Tibial artery (tissue), 4 donors: Measurements from ENCODE around the gene ATF7IP2.

Experiments
- DNase-seq, 2 donors: peaks; one replicate each; pipeline ENCODE4 v3.0.0-alpha.2; 2019
- H3K27ac ChIP-seq, 2 donors: fragments of 200-600 bp; sonication (generic) in 1 of 2; 1 replicate in 1 of 2; 2 replicates in 1 of 2; pipeline ENCODE4 v1.5.1; 2018 to 2019; ENCODE audit warnings: mild to moderate bottlenecking in 1 of 2
- H3K27me3 ChIP-seq, 2 donors: fragments of 200-600 bp; sonication (generic) in 1 of 2; one replicate each; pipeline versions ENCODE4 v1.5.1 to v1.6.0; 2016 to 2019
- H3K36me3 ChIP-seq, 3 donors: fragments of 200-600 bp; sonication (generic) in 2 of 3; one replicate each; pipeline ENCODE4 v1.5.1; 2016 to 2019; ENCODE audit warnings: mild to moderate bottlenecking in 2 of 3
- H3K4me1 ChIP-seq, 4 donors: fragments of 200-600 bp; sonication (generic) in 2 of 4; 1 replicate in 3 of 4; 2 replicates in 1 of 4; pipeline ENCODE4 v1.5.1; 2016 to 2019
- H3K4me3 ChIP-seq, 2 donors: fragments of 200-600 bp; sonication (generic) in 1 of 2; 1 replicate in 1 of 2; 2 replicates in 1 of 2; pipeline ENCODE4 v1.5.1; 2018 to 2019; ENCODE audit warnings: mild to moderate bottlenecking in 2 of 2
- H3K9me3 ChIP-seq, 3 donors: fragments of 200-600 bp; sonication (generic) in 1 of 3; one replicate each; pipeline ENCODE4 v1.5.1; 2016 to 2019
- CTCF ChIP-seq, 2 experiments: fragments of 200-600 bp in 1 of 2; fragments of 450-650 bp in 1 of 2; IDR thresholded peaks; one replicate each; pipeline ENCODE4 v1.5.1; 2017 to 2019; ENCODE audit warnings: antibody characterized with exemption in 2 of 2, mild to moderate bottlenecking in 1 of 2, moderate library complexity in 1 of 2
- intact Hi-C: fragments of 100-400 bp; cut with DNase I; formaldehyde crosslinking; loops from one replicate; pipeline ENCODE4 v1.15.0; 2023; ENCODE audit warnings: low total_unique reads

ATF7IP2 gene

DNA sequence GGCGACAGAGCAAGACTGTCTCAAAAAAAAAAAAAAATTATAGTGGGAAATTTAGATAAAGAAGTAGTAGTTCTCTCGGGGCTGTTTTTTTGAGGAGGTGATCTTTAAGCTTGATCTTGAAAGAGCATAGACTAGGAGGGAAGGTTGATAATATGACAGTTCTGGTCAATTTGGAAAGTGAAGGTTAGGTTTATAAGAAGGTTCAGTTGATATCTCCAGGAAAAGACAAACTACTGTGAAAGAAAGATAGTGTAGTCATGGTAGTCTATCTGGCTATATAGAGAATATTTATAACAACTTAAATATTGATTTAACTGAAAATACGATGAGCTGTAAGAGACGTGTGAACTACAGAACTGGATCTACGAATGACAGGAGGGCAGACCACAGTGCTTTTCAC is 3.1 kb downstream of the ATF7IP2 start:
- intact Hi-C loops = no loop called here
- H3K27me3 ChIP-seq = no peaks in the 10 kb centered on the region
- no peak overlapping the region for H3K27ac ChIP-seq
- peaks cover 0 to 8% (median 0%) of the 10 kb centered on the region in 4 donors for H3K4me1 ChIP-seq
- H3K4me3 ChIP-seq = no peak overlapping the region
- no peaks in the 10 kb centered on the region for H3K36me3 ChIP-seq
- no peak for DNase-seq
- no peak for TF ChIP-seq CTCF (IDR thresholded peaks at IDR 0.05)
- H3K9me3 ChIP-seq = no peaks in the 10 kb centered on the region

- no peaks in the 10 kb centered on the region for H3K27me3 ChIP-seq
- DNase-seq = no peak
- no peaks in the 10 kb centered on the region for H3K9me3 ChIP-seq
- H3K4me1 ChIP-seq = peaks cover 0 to 8% (median 0%) of the 10 kb centered on the region in 4 donors
- no peak for TF ChIP-seq CTCF (IDR thresholded peaks at IDR 0.05)
- H3K27ac ChIP-seq = no peak overlapping the region
- no peaks in the 10 kb centered on the region for H3K36me3 ChIP-seq
- no peak overlapping the region for H3K4me3 ChIP-seq
- intact Hi-C loops = no loop called here
These were observed 4.5 kb downstream of the ATF7IP2 start for GRCh38 chr16:10390330-10390729.

DNA sequence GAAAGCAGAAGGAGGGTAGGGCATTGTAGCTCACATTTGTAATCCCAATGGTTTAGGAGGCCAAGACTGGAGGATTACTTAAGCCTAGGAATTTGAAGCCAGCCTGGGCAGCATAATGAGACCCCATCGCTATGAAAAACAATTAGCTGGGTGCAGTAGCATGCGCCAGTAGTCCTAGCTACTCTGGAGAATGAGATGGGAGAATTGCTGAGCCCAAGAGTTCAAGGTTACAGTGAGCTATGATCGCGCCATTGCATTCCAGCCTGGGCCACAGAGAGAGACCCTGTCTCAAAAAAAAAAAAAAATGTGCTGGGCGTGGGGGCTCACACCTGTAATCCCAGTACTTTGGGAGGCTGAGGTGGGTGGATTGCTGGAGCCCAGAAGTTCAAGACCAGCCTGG is 5.0 kb downstream of the ATF7IP2 start:
- Histone ChIP-seq H3K27ac (no peak overlapping the region), H3K36me3 (no peaks in the 10 kb centered on the region), H3K9me3 (no peaks in the 10 kb centered on the region), H3K4me3 (no peak overlapping the region), H3K27me3 (no peaks in the 10 kb centered on the region), H3K4me1 (peaks cover 0 to 8% (median 0%) of the 10 kb centered on the region in 4 donors)
- intact Hi-C loops = no loop called here
- DNase-seq = no peak
- TF ChIP-seq CTCF (IDR thresholded peaks at IDR 0.05) = no peak

DNA sequence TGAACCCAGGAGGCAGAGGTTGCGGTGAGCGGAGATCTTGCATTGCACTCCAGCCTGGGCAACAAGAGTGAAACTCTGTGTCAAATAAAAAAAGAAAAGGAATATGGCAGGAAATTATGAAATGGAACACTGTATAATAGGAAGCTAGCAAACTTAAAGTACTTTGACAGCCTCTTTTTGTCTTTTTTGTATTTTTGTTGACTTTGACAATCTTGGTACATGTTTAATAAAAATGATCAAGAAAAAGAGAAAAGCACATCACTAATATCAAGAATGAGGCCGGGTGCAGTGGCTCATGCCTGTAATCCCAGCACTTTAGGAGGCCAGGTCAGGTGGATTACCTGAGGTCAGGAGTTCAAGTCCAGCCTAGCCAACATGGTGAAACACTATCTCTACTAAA is 5.5 kb downstream of the ATF7IP2 start:
- no peak overlapping the region for H3K27ac ChIP-seq
- DNase-seq = no peak
- TF ChIP-seq CTCF (IDR thresholded peaks at IDR 0.05) = no peak
- H3K9me3 ChIP-seq = peaks cover 0 to under 1% (median 0%) of the 10 kb centered on the region in 3 donors
- no peaks in the 10 kb centered on the region for H3K27me3 ChIP-seq
- intact Hi-C loops = no loop called here
- no peak overlapping the region for H3K4me3 ChIP-seq
- no peaks in the 10 kb centered on the region for H3K36me3 ChIP-seq
- peaks cover 0 to 8% (median 0%) of the 10 kb centered on the region in 4 donors for H3K4me1 ChIP-seq

DNA sequence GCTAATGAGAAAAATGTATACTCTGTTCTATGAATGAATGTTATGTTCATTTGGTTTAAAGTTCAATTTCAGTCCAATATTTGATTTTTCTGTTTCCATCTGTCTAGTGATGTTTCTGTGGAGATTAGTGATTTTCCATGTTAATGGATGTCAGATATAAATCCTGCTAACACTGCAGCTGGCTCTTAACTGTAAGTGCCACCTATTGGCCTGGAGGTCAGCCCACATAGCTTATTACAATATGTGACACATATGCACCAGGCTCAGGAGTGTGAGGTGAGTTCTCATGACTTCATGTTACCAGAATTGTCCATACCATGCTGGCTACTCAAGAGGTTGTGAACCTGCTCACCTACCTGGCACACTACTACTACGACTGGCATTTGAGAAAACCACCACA is 17.1 kb downstream of the ATF7IP2 start:
- no peaks in the 10 kb centered on the region for H3K36me3 ChIP-seq
- H3K27ac ChIP-seq = no peak overlapping the region
- DNase-seq = no peak
- no peaks in the 10 kb centered on the region for H3K27me3 ChIP-seq
- TF ChIP-seq CTCF (IDR thresholded peaks at IDR 0.05) = no peak
- peaks cover 0 to 29% (median 0%) of the 10 kb centered on the region in 3 donors for H3K9me3 ChIP-seq
- no peak overlapping the region for H3K4me3 ChIP-seq
- intact Hi-C loops = no loop called here
- no peaks in the 10 kb centered on the region for H3K4me1 ChIP-seq

GRCh38 chr16:10405386-10405939 is 19.6 kb downstream of the ATF7IP2 start:
- H3K27ac ChIP-seq = no peak overlapping the region

More at GRCh38 chr16:10405386-10405939, 19.6 kb downstream of the ATF7IP2 start:
- no peaks in the 10 kb centered on the region for H3K4me1 ChIP-seq
- H3K4me3 ChIP-seq = no peak overlapping the region
- TF ChIP-seq CTCF (IDR thresholded peaks at IDR 0.05) = no peak
- no peak for DNase-seq
- H3K27me3 ChIP-seq = no peaks in the 10 kb centered on the region
- intact Hi-C loops = no loop called here
- peaks cover 0 to 40% (median 20%) of the 10 kb centered on the region in 3 donors for H3K9me3 ChIP-seq
- H3K36me3 ChIP-seq = no peaks in the 10 kb centered on the region
